ENCODE results near the gene PLEKHG7.

- TF ChIP-seq, protein P1, sequence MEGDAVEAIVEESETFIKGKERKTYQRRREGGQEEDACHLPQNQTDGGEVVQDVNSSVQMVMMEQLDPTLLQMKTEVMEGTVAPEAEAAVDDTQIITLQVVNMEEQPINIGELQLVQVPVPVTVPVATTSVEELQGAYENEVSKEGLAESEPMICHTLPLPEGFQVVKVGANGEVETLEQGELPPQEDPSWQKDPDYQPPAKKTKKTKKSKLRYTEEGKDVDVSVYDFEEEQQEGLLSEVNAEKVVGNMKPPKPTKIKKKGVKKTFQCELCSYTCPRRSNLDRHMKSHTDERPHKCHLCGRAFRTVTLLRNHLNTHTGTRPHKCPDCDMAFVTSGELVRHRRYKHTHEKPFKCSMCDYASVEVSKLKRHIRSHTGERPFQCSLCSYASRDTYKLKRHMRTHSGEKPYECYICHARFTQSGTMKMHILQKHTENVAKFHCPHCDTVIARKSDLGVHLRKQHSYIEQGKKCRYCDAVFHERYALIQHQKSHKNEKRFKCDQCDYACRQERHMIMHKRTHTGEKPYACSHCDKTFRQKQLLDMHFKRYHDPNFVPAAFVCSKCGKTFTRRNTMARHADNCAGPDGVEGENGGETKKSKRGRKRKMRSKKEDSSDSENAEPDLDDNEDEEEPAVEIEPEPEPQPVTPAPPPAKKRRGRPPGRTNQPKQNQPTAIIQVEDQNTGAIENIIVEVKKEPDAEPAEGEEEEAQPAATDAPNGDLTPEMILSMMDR (IDR thresholded peaks at IDR 0.05; ENCODE audit: low read length), result no peak
- no peak for TF ChIP-seq EZH2 (IDR thresholded peaks at IDR 0.05; ENCODE audit: borderline replicate concordance, low read length)
Observed at GRCh38 chr12:92701441-92701840, 1.3 kb upstream of the PLEKHG7 start.

Measured in OCI-LY1 (cell line).